ENCODE measurements around the gene TNP2.

The TNP2 gene

DNA sequence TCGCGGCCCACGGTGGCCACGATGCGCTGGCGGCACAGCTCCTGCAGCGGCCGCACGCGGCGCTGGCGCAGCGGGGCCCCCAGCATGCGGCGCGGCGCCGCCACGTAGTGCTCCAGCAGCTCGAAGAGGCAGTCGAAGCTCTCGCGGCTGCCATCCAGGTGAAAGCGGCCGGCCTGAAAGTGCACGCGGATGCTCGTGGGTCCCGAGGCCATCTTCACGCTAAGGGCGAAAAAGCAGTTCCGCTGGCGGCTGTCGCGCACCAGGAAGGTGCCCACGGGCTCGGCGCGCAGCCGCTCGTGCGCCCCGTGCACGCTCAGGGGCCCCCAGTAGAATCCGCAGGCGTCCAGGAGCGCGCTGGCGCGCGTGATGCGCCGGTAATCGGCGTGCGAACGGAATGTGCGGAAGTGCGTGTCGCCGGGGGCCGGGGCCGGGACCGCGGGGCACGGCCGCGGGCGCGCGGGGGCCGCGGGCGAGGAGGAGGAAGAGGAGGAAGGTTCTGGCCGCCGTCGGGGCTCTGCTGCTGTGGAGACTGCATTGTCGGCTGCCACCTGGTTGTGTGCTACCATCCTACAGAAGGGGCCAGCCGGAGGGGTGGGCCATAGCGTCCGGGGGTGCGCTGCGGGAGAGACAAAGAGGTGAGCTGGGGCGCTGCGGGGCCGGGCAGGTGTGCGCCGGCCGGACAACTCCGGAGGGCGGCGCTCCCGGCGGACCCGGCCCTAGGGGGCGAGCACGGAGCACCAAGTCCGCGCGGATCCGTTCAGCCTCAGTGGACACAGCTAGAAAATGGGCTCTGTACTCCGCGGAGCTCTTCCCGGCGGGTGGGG lies 14.0 kb downstream of the TNP2 start:
- DNase-seq (ENCODE audit: low read depth): no peak
- H3K4me3 ChIP-seq (ENCODE audit: low read depth, low read length): peak overlapping the region; percentile 77

DNA sequence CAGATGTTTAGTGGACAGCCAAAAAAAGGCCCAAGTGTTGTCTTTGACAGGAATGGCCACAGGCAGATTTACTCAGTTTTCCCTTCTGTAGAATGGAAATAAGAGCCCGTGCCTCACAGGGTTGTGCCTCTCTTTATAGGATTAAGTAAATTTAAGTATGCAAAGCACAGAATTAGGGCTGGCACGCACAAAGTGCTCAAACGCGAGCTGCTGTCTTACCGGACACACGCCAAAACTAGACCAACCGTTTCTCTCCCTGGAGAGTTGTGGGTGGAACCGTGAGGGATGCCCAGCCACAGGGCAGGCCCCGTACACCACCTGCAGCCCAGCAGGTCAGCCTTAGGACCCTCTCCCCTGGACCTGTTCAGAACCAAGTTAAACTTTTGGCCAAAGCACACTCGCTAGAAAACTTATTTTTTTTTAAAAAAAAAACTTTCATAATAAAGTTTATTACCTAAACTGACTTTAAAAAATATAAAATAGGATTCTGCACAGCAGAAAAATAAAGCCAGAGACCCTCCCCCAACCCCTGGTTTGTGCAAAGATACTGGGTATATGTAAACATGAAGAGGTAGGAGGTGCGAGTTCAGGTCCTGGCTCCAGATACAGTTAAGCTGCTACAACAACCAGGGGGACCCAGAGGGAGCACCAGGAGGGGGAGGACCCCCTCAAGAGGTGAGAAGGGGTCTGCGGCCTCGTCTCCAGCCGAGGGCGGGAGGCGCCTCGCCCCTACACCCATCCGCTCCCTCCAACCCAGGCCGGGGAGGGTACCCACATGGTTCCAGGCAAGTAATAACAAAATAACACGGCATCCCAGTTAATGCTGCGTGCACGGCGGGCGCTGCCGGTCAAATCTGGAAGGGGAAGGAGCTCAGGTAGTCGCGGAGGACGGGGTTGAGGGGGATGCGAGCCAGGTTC lies 14.9 kb downstream of the TNP2 start:
- H3K4me3 ChIP-seq (ENCODE audit: low read depth, low read length): no peak overlapping the region
- no peak for DNase-seq (ENCODE audit: low read depth)
- TF ChIP-seq, protein P1, sequence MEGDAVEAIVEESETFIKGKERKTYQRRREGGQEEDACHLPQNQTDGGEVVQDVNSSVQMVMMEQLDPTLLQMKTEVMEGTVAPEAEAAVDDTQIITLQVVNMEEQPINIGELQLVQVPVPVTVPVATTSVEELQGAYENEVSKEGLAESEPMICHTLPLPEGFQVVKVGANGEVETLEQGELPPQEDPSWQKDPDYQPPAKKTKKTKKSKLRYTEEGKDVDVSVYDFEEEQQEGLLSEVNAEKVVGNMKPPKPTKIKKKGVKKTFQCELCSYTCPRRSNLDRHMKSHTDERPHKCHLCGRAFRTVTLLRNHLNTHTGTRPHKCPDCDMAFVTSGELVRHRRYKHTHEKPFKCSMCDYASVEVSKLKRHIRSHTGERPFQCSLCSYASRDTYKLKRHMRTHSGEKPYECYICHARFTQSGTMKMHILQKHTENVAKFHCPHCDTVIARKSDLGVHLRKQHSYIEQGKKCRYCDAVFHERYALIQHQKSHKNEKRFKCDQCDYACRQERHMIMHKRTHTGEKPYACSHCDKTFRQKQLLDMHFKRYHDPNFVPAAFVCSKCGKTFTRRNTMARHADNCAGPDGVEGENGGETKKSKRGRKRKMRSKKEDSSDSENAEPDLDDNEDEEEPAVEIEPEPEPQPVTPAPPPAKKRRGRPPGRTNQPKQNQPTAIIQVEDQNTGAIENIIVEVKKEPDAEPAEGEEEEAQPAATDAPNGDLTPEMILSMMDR (IDR thresholded peaks at IDR 0.05; ENCODE audit: control insufficient read depth, extremely low read depth, insufficient read depth): no peak

More for the DNA sequence above, 14.0 kb downstream of the TNP2 start:
- TF ChIP-seq, protein P1 (IDR thresholded peaks at IDR 0.05; ENCODE audit: control insufficient read depth, extremely low read depth, insufficient read depth): 0 out of 2 replicates have a peak, but pooled peaks have one; percentile 8

DNA sequence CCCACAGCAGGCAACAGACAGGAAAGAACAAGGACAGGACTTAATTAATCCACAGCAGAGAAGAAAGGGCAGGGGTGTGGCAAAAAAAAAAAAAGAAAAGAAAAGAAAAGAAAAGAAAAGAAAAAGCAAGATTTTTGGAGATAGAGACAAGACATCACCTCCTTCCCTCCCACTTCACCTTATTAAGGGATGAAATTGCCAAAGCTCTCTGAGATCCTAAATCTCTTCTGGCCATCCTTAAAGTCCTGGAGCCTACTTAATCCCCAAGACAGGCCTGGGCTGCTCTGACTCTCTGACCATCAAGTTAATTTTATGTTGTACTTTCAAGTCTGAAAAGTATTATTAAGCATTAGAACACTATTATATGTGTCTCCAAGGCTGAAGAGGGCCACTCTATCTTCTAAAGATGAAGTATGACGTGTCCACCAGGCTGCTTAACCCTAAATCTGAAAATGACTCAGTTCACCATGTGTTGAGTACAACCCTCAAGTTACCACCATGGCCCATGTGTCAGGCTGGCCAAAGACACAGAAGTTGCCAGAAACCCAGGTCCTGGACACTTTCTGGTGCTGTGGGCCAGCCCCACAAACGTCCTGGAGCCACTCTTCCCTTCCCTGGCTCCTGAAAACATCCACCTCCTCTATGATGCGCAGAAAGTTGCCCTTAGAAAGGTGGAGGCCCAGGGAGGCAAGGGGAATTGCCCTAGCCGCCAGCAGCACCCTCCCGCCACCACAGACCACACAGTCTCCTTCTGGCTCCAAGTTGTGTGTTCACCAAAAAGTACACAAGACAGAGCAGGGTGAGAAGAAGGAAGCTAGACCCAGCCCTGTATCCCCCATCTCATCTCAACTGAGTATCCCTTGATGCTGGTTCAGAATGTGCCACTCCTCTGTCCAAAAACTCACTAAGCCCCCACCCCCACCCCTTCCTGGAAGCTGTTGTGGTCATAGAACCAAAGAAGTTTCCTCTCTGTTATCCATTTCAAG lies 15.8 kb downstream of the TNP2 start:
- TF ChIP-seq, protein P1 (IDR thresholded peaks at IDR 0.05; ENCODE audit: control insufficient read depth, extremely low read depth, insufficient read depth): no peak
- no peak overlapping the region for H3K4me3 ChIP-seq (ENCODE audit: low read depth, low read length)
- DNase-seq (ENCODE audit: low read depth): no peak

DNA sequence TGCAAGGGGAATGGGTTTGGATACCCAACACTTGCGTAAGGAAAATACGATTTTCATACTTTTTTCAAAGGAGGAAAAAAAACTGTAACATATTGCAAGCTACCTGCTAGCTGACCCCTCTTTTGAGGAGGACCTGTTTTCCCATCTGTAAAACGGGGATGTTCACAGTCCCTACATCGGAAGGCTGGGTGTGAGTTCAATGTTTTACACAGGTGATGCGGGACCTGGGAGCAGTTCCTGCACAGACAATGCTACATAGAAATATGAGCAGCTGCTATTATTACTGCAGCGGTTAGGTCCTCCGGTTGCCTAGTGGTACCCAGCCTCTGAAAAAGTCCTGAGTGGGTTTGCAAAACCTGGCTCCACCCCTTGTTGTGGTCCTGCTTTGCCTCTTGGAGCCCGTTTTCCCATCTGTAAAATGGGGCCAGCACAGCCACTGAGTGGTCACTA lies 16.6 kb downstream of the TNP2 start:
- H3K4me3 ChIP-seq (ENCODE audit: low read depth, low read length): no peak overlapping the region
- TF ChIP-seq, protein P1 (IDR thresholded peaks at IDR 0.05; ENCODE audit: control insufficient read depth, extremely low read depth, insufficient read depth): no peak
- DNase-seq (ENCODE audit: low read depth): no peak

DNA sequence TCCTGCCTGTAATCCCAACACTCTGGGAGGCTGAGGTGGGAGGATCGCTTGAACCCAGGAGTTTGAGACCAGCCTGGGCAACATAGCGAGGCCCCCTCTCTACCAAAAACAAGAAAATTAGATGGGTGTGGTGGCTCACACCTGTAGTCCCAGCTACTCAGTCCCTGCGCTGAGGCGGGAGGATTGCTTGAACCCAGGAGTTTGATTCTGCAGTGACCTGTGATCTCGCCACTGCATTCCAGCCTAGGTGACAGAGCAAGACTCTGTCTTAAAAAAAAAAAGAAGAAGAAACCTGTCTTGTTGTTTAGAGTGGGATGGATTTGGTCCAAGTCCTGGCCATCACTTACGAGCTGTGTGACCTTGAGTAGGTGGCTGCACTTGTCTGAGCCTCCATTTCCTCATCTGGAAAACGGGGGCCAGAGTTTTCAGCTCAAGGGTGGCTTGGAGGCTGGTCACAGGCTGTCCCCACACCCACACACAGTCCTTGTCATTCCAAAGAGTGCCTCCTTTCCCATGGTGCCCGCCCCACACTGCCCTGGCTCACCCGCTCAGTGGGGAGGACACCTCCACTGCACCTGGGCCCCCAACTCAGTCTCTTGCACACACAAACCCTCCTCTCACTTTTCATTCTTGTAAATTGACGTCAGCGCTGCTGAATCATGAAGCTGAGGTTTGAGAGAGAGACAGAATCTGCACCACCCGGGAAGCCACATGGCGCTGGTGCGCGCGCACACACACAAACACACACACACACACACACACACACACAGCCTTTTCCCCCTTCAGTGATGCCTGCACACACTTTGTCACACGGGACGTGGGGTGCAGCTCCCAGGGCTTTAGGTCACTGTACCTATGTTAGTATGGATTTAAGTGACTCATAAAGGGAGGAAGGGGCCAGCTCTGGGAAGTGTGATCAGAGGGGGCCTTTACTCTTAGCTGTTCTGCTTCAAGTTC lies 17.3 kb downstream of the TNP2 start:
- no peak for DNase-seq (ENCODE audit: low read depth)
- no peak overlapping the region for H3K4me3 ChIP-seq (ENCODE audit: low read depth, low read length)
- TF ChIP-seq, protein P1 (IDR thresholded peaks at IDR 0.05; ENCODE audit: control insufficient read depth, extremely low read depth, insufficient read depth): no peak
